ENCODE data around the gene NAPB.

The NAPB gene

DNA sequence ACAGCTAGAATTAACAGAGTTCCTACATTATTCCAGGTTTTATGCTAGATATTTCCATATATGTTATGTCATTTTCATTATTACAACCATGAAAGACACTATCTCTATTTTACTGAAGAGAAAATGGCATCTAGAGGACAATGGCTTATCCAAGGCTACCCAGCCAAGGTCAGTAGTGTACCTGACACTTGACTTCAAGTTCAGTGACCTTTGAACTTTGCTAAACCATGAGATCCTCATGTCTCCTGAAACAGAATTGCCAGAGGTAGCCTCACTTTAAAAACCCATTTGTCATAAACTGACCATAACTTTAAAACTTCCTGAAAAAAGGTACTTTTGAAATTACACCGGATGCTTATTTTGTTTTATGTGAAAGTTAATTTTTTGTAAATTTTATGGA lies 14.4 kb downstream of the NAPB start:
- no peak for DNase-seq (ENCODE audit: low read depth in 3 of 3)

DNA sequence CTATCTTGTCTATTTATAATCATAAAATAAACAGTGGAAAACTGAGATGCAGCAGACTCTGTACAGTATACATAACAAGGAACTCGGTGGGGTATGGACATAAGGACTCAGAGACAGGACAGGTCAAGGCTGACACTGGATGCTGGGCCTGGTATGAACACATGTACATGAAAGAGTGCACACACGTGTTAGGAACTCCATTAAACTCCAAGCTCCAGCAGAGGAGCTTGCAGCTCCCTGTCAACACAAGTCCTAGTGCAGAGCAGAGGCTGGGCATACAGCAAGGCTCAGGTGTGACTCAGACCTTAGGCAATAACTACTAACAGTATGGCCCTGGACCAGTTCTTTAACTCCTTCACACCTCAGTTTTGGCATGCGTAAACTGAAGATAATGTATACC lies 17.1 kb downstream of the NAPB start:
- DNase-seq (ENCODE audit: low read depth in 3 of 3), result no peak

- DNase-seq (ENCODE audit: low read depth in 3 of 3), result no peak
Observed at GRCh38 chr20:23403751-23404150, 17.5 kb downstream of the NAPB start.

DNA sequence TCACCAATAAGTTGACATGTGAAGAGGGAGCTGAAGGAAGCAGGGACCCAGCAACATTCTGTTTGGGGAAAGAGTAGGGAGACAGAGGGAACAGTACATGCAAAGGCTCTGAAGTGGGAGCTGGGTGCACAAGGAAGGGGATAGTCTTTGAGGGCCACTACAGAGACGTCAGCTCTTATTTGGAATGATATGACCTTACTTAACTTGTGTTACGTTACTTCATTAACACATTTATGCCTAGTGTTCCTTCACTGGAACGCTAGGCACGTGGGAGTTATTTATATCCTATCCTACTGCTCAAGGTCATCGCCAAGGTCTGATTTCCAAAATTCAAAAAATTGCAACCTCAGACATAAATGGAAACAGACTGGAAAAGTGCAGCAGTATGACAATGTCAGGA lies 20.2 kb downstream of the NAPB start:
- no peak for DNase-seq (ENCODE audit: low read depth in 3 of 3)

DNA sequence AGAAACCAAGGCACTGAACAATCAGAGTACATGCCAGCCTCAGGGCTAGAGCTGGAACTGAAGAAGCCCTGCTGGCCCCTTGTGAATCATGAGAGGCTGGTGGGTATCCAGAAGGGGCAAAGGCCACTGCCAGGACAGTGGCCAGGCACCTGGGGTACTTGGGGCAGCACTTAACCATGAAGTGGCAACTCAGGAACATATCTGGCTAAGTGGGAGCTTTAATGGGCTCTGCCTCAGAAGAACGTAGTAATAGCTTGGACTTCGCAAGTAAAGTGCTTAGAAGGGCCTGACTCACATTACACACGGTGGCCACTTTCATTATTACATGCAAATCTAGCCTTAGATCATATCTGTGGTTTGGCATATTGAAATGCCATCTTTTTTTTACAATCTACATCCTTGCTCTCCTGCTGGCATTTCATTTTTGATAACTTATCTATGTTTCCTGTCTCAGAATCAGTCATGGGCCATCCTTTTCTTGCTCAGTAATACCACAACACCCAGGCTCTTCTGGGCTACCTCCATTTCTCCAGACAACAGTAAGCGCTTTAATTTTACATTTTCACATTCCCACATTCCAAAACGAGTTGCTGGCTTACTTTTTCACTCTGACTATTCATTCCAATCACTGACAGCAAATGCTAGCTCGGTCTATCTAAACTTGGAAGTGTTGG lies 21.6 kb downstream of the NAPB start:
- DNase-seq (ENCODE audit: low read depth in 3 of 3), result no peak

DNA sequence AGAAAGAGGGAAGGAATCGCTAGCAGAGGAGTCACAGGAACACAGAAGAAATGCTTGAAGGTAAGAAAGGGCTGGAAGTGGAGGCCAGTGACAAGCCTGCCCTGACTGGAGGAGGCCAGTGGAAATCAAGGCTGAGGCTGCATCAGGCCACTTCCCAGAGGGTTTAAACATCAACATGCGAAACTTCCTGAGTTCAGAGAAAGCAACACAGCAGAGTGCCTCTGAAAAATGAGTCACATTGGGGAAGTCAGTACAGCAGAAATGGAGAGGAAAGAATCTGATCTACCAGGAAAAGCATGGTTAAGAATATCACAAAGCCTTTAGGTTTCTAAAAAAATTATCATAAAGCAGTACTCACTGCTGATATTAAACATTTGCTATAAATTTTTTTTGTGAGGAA lies 23.3 kb downstream of the NAPB start:
- DNase-seq (ENCODE audit: low read depth in 3 of 3), result no peak

DNA sequence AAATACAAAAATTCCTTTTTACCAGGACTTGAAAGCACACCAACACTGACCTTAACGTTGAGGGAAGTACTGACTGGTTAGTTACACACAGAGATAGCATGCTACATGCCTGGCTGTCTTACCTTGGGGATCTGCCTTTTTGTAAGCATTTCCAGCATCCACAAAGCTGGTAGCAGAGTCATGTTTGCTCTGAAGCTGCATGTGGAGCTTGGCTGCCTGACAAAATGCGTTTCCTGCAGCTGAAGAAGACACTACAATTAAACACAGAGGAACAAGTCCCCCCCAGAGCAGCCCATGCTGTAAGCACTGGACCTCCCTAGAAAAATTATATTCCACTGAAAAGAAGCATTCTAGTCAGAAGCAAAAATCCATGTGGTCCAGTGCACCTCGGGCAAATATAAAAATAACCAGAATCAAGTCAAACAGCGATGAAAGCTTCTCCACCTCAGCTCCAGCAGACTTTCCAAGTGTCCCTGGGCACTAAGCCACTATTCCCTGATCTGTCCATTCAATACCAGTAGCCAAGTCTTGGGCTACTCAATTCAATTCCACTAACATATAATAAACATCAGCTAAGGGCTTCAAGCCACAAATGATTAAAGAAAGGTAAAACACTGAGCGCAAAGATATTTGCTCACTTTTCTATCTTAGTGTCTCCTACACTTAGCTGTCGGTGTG lies 24.2 kb downstream of the NAPB start:
- DNase-seq (ENCODE audit: low read depth in 3 of 3), result no peak

DNA sequence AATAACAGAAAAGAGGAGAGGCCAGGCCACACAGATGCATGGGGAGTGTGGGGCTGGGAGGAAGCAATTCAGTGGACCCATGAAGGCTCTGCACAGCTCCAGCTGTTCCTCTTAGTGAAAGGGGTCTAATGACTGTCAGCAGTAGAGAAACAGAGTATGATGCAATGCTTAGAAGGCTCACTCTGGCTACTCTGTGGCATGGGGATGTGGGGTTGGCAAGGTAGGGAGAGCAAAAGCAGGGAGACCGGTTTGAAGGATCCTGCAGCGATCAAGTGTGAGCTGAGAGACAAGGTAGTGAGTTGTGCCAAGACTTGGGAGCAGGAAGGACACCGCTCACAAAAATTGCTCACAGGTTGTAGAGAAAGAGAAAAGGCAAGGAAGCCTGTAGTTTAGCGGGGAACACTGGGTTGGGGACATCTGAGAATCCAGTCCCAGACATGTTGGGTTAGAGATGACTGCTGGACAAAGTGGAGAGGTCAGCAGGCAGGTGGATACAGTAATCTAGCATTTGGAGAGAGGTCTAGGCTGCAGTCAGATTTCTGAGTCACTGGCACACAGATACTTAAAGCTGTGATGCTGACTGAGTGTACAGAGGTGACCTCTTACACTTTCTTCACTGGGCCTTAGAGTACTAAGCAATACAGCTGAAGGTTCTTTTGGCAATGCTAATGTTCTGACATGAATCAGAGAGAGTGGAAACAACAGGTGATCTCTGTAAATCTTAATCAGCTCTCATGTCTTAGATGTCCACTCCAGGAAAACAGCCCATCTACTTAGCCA lies 27.1 kb downstream of the NAPB start:
- no peak for DNase-seq (ENCODE audit: low read depth in 3 of 3)

DNA sequence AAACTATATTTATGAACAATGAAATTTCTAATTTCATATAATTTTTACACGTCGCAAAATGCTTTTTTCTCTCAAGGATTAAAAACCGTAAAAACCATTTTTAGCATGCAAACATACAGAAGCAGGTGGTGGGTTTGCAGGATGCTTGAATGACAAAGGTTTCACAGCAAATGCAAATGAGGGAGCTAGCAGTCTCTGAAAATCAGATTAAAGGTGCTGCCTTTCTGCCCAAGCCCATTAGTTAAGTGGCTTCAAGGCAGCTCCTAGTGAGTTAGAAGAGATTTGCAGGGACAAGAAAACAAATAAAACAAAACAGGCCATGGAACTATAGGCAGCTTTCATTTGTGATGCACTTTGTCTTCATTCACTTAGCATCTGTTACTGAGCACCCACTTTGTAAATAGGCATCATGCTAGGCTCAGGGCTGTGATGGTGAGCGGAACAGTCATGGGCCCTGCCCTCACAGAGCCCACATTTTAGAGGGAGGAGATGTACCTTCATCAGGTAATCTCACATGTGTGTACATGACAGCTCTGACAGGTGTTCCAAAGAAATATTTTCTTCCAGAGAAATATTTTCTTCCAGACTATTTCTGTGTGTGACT lies 29.5 kb downstream of the NAPB start:
- DNase-seq (ENCODE audit: low read depth in 3 of 3), result no peak

GRCh38 chr20:23390091-23390774 lies 31.1 kb downstream of the NAPB start:
- DNase-seq (ENCODE audit: low read depth in 3 of 3), result no peak

DNA sequence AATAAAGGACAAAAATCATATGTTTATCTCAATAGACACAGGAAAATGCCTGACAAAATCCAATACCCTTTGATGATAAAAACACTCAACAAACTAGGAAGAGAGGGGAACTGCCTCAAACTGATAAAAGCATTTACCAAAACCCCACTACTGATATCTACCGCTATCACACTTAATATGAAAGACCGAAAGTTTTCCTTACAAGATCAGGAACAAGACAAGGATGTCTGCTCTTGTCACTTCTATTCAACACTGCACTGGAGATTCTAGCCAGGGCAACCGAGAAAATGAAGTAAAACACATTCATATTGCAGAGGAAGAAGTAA lies 34.2 kb downstream of the NAPB start:
- no peak for DNase-seq (ENCODE audit: low read depth in 3 of 3)

DNA sequence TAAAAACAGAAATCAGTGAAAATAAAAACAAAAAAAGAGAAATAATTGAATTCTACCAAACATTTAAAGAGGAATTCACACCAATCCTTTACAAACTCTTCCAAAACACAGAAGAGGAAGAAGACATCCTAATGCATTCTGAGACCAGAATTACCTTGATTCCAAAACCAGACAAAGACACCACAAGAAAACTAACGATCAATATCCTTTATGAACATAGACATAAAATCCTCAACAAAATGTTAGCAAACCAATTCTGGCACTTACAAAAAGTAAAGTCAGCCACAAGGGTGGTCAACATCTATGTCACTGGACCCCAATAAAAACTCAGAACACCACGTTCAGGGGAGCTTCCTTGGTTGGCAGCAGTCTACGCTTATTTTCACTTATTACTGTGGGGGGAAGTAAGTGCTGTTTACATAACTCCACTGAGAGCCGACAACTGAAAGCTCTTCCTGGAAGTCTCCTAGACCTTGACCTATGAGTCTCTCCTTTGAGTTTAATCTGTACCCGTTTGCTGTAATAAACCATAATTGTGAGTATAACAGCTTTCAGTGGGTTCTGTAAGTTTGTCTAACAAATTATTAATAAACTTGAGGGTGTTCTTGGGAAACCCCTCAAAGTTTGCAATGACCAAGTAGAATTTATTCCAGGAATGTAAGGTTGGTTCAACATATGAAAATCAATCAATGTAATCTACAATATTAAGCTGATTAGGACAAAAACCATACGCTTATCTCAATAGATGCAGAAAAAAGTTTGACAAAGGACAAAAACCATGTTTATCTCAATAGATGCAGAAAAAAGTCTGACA lies 34.8 kb downstream of the NAPB start:
- DNase-seq (ENCODE audit: low read depth in 3 of 3), result no peak

DNA sequence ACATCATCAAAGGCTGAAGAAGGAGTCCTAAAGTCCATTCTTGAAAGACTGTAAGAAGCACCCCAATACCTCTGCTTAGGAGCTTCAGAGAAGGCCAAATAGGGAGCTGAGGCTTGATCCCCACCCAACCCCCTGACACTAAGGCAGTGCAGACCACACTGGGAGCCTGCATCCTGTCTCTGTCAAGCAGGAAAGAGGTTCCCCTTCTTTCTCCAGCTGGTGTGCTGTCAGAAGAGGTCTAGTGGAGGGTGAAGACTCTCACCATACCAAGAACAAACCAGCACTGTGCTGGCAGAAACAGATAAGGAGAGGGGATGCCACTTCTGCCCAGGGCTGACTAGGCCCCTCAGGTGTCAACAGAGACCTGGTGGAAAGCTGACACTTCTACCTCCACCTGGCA lies 39.4 kb downstream of the NAPB start:
- no peak for DNase-seq (ENCODE audit: low read depth in 3 of 3)

DNA sequence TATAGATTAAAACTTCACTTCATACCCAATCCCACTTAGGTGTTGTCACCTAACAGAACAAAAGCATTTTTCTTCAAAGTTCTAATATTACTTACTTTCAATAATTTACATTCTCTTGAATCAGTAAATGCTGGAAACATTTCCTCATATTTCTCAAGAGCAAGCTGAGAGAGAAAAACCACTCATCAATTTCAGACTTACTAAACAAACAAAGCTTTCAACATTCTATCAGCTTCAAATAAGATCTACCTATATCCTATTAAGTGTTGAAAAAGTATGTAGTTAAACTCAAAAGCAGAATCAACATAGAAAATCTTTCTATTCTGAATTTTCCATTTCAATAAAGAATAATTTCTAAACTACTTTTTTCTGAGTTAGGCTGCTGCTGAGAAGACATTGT lies 41.5 kb downstream of the NAPB start:
- no peak for DNase-seq (ENCODE audit: low read depth in 3 of 3)

DNA sequence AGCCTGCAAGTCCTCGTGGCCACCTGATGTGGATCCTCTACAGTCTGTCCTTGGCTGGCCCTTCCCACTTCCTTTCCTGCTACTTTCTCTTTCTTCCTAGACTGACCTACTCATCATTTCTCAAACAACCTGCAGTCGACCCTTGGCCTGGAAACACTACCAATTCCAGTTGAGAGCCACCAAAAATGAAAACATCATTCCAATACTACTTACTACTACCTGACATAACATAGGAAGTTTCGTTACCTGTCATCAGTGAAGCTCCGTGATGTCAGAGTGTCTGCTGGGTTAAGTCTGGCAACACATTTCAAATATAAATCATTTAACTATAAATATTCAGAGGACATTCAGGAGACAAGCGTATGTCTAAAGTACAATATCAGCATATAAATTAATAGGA lies 45.5 kb downstream of the NAPB start:
- DNase-seq (ENCODE audit: low read depth in 3 of 3), result no peak

DNA sequence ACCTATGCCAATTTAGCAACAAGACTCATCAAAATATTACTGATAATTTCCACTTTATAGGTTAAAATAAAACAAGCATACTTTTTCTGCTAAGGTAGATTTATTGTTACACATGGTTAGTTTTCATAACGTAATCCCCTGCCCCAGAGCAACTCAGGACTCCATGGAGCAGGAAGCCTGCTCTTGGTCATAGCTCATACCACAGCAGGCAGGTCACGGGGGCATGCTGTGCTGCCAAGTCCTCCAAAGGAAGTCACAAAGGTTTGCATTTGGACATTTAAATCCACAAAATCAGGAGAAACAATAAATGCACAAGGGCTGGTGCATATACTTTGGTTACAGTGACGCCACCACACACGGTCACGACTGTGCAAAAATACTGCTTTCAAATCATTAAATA lies 46.8 kb downstream of the NAPB start:
- DNase-seq (ENCODE audit: low read depth in 3 of 3), result no peak

- DNase-seq (ENCODE audit: low read depth in 3 of 3), result no peak
Observed at GRCh38 chr20:23371496-23371895, 49.8 kb downstream of the NAPB start.

GRCh38 chr20:23370873-23371272 lies 50.4 kb downstream of the NAPB start:
- DNase-seq (ENCODE audit: low read depth in 3 of 3), result no peak

DNA sequence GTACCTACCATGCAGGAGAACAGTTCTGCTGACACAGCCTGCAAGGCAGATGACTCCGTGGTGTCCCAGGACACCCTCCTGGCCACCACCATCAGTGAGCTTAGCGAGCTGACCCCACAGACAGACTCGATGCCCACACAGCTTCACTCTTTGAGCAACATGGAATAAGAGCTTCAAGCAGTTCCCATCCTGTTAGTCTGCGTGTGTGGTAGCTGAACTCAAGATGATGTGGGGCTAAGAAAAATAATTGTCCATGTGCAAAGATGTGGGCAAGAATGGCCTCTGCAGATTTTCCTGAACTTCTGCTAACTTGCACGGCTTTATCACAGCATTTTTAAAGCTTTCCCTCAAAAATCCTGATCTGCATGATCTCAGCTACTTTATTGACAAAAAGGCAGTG lies 51.0 kb downstream of the NAPB start:
- no peak for DNase-seq (ENCODE audit: low read depth in 3 of 3)

- DNase-seq (ENCODE audit: low read depth in 3 of 3), result no peak
Observed at GRCh38 chr20:23369072-23369823, 52.0 kb downstream of the NAPB start.

Measured in stimulated activated CD4-positive, alpha-beta T cell treated with anti-CD3 and anti-CD28 coated beads, TNF-alpha, amount 100 ng/mL, for 24 hours (primary cell).